Stimulated activated CD4-positive, alpha-beta T cell treated with anti-CD3 and anti-CD28 coated beads, Interleukin-1b, Interleukin-23, amount 100 ng/mL, for 1 hour (primary cell): Measurements from ENCODE around the gene HDAC11.
"Not testable (repeated sequence)": the region's sequence is repeated elsewhere in the genome, so short reads cannot be mapped to it uniquely, and the experiment has no call there.

ENCODE experiments used
- DNase-seq, 2 donors: peaks; one replicate each; pipeline ENCODE4 v3.0.0-alpha.2; 2020; ENCODE audit warnings: low read depth in 2 of 2

Gene HDAC11

GRCh38 chr3:13479582-13480339, at the start of gene HDAC11:
HDAC11 (plus strand) TSS chr3:13480306; CDS start chr3:13480348, 42 bp downstream.
- DNase-seq, result peak; percentile 90 to 94

- not testable (repeated sequence) for DNase-seq
Measured at GRCh38 chr3:13430411-13430875, 49.7 kb upstream of the HDAC11 start.

GRCh38 chr3:13432093-13432492, 48.0 kb upstream of the HDAC11 start:
- no peak for DNase-seq

- no peak for DNase-seq
Measured at GRCh38 chr3:13433912-13434311, 46.2 kb upstream of the HDAC11 start.

- DNase-seq, result not testable (repeated sequence)
Measured at GRCh38 chr3:13436213-13436612, 43.9 kb upstream of the HDAC11 start.

GRCh38 chr3:13440204-13440817, 39.8 kb upstream of the HDAC11 start:
- DNase-seq, result no peak

- DNase-seq, result not testable (repeated sequence)
Measured at GRCh38 chr3:13442882-13443281, 37.2 kb upstream of the HDAC11 start.

GRCh38 chr3:13451301-13451673, 28.8 kb upstream of the HDAC11 start:
- no peak for DNase-seq

- DNase-seq, result peak in 1 of 2 donors; percentile 19
Measured at GRCh38 chr3:13452490-13453335, 27.4 kb upstream of the HDAC11 start.

GRCh38 chr3:13455644-13456043, 24.5 kb upstream of the HDAC11 start:
- DNase-seq, result no peak

GRCh38 chr3:13457593-13457992, 22.5 kb upstream of the HDAC11 start:
- DNase-seq, result no peak

- no peak for DNase-seq
Measured at GRCh38 chr3:13459605-13460340, 20.3 kb upstream of the HDAC11 start.

GRCh38 chr3:13460341-13460736, 19.8 kb upstream of the HDAC11 start:
- DNase-seq, result no peak

GRCh38 chr3:13461169-13462124, 18.7 kb upstream of the HDAC11 start:
- DNase-seq, result peak; percentile 35 to 50

GRCh38 chr3:13462125-13462629, 17.9 kb upstream of the HDAC11 start:
- DNase-seq, result no peak

GRCh38 chr3:13462822-13463221, 17.3 kb upstream of the HDAC11 start:
- DNase-seq, result no peak

- no peak for DNase-seq
Measured at GRCh38 chr3:13463618-13464400, 16.3 kb upstream of the HDAC11 start.

GRCh38 chr3:13465236-13465873, 14.8 kb upstream of the HDAC11 start:
- DNase-seq, result no peak

- no peak for DNase-seq
Measured at GRCh38 chr3:13466781-13467180, 13.3 kb upstream of the HDAC11 start.
